OCI-LY3 (cell line): Measurements from ENCODE around the gene TRAPPC2L.

Experiments used
- H2AFZ ChIP-seq: fragments of 200-600, 300-600 bp; shearing (Covaris generic); 2 replicates; pipeline ENCODE4 v1.6.0; 2014; ENCODE audit warnings: antibody characterized with exemption, low read depth, low read length
- H3K27ac ChIP-seq: fragments of 200-600, 300-600 bp; sonication (generic); 2 replicates; pipeline ENCODE4 v1.5.1; 2014; ENCODE audit warnings: mild to moderate bottlenecking, low read length, moderate library complexity, mixed read lengths
- H3K27me3 ChIP-seq: fragments of 200-600, 300-600 bp; sonication (generic); 2 replicates; pipeline ENCODE4 v1.6.1; 2014; ENCODE audit warnings: low read depth, low read length, mixed read lengths
- H3K36me3 ChIP-seq: fragments of 200-600, 300-600 bp; sonication (generic); replicated peaks from 2 replicates; pipeline ENCODE3; 2014; ENCODE audit warnings: low read depth, low read length, mixed read lengths
- H3K4me1 ChIP-seq: fragments of 300-600, 200-600 bp; sonication (generic); 2 replicates; pipeline ENCODE4 v1.6.1; 2014; ENCODE audit warnings: low read length, mixed read lengths
- H3K4me2 ChIP-seq: fragments of 200-600, 300-600 bp; sonication (generic); 2 replicates; pipeline ENCODE4 v1.6.1; 2014; ENCODE audit warnings: low read length, mixed read lengths
- H3K4me3 ChIP-seq: fragments of 300-600, 200-600 bp; sonication (generic); 2 replicates; pipeline ENCODE4 v1.5.1; 2014; ENCODE audit warnings: antibody characterized with exemption, mild to moderate bottlenecking, low read length, moderate library complexity
- H3K79me2 ChIP-seq: fragments of 300-600, 200-600 bp; shearing (Covaris generic); 2 replicates; pipeline ENCODE4 v1.6.1; 2014; ENCODE audit warnings: mild to moderate bottlenecking, low read length, mixed read lengths
- H3K9ac ChIP-seq: fragments of 300-600, 200-600 bp; shearing (Covaris generic); 2 replicates; pipeline ENCODE4 v1.6.0; 2014; ENCODE audit warnings: mild to moderate bottlenecking, low read length, moderate library complexity
- H3K9me3 ChIP-seq: fragments of 200-600, 300-600 bp; shearing (Covaris generic); 2 replicates; pipeline ENCODE4 v1.6.1; 2014; ENCODE audit warnings: low read length, mixed read lengths; ENCODE audit not compliant: insufficient read depth
- H4K20me1 ChIP-seq: fragments of 200-600, 300-600 bp; sonication (generic); 2 replicates; pipeline ENCODE4 v1.6.1; 2016; ENCODE audit warnings: low read length, mixed read lengths; ENCODE audit not compliant: insufficient read depth
- EZH2phosphoT487 ChIP-seq: fragments of 200-600 bp; shearing (Covaris generic); IDR thresholded peaks from 2 replicates; pipeline ENCODE4 v1.6.1; 2018; ENCODE audit warnings: antibody characterized with exemption, mixed run types, low read depth
- TF ChIP-seq, protein P1 (sequence below): fragments of 200-600, 300-600 bp; sonication (generic); IDR thresholded peaks from 2 replicates; pipeline ENCODE4 v1.5.1; 2014; ENCODE audit warnings: antibody characterized with exemption, low read length, low read depth

Gene TRAPPC2L

DNA sequence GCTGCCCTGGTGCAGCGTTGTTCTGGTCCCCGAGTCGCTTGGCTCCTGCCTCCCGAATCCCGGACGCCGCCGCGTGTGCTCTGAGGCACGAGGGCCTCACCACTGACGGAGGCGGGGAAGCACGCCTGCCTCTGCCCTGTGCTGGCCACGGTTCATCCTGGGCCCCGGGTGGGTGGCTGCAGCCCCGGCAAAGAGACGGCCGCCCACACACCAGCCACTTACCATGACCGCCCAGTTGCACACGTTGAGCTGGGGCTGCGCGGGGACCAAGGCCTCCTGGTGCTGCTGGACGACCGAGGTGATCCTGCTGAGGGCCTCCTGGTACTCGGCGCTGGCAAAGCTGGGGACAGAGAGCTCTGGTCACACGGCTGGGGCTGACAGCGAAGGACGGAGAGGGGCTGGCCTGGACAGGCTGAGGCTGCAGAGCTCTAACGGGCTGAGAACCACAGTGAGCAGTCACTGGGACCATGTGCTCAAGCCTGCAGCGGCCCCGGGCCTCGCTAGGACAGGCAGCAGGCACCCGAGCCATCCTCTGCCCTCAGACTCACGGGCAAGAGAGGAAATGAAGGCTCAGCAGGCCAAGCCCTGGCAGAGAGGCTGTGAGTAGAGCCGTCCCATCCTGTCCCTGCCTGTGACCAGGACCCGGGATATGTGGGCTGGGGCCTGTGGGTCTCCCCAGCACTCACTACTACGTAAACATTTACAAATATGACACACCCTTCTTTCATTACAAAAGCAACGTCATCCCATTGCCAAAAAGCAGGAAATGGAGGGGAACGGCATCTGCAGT, 38.9 kb upstream of the TRAPPC2L start:
- no peaks in the 10 kb centered on the region for H4K20me1 ChIP-seq
- H2AFZ ChIP-seq = no peak overlapping the region
- H3K27me3 ChIP-seq = no peaks in the 10 kb centered on the region
- H3K27ac ChIP-seq = no peak overlapping the region
- no peaks in the 10 kb centered on the region for H3K4me1 ChIP-seq
- no peak overlapping the region for H3K9ac ChIP-seq
- TF ChIP-seq, protein P1, sequence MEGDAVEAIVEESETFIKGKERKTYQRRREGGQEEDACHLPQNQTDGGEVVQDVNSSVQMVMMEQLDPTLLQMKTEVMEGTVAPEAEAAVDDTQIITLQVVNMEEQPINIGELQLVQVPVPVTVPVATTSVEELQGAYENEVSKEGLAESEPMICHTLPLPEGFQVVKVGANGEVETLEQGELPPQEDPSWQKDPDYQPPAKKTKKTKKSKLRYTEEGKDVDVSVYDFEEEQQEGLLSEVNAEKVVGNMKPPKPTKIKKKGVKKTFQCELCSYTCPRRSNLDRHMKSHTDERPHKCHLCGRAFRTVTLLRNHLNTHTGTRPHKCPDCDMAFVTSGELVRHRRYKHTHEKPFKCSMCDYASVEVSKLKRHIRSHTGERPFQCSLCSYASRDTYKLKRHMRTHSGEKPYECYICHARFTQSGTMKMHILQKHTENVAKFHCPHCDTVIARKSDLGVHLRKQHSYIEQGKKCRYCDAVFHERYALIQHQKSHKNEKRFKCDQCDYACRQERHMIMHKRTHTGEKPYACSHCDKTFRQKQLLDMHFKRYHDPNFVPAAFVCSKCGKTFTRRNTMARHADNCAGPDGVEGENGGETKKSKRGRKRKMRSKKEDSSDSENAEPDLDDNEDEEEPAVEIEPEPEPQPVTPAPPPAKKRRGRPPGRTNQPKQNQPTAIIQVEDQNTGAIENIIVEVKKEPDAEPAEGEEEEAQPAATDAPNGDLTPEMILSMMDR = no peak
- TF ChIP-seq EZH2phosphoT487 = no peak
- H3K79me2 ChIP-seq = no peaks in the 10 kb centered on the region
- H3K4me2 ChIP-seq = no peak overlapping the region
- no peak overlapping the region for H3K4me3 ChIP-seq
- no peaks in the 10 kb centered on the region for H3K9me3 ChIP-seq
- H3K36me3 ChIP-seq = no peaks in the 10 kb centered on the region

DNA sequence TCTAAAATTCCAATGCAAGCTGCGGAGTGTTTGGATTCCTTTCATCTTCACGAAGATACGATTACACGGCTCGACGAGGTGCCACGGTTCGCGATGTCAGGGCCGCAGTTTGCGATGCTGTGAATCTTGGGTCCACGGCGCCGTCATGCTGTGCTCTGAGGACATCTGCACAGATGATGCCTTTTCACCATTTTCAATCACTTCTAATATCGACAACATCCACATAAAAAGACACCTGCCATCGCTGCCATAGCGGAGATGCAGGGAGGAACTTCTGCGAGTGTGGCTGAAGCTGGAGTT, 38.4 kb upstream of the TRAPPC2L start:
- Histone ChIP-seq H3K27me3 (no peaks in the 10 kb centered on the region), H3K4me1 (no peaks in the 10 kb centered on the region), H3K36me3 (no peaks in the 10 kb centered on the region), H3K4me3 (no peak overlapping the region), H3K4me2 (no peak overlapping the region), H3K79me2 (no peaks in the 10 kb centered on the region), H2AFZ (no peak overlapping the region), H4K20me1 (no peaks in the 10 kb centered on the region), H3K27ac (no peak overlapping the region), H3K9me3 (no peaks in the 10 kb centered on the region), H3K9ac (no peak overlapping the region)
- TF ChIP-seq, protein P1 = no peak
- TF ChIP-seq EZH2phosphoT487 = no peak

DNA sequence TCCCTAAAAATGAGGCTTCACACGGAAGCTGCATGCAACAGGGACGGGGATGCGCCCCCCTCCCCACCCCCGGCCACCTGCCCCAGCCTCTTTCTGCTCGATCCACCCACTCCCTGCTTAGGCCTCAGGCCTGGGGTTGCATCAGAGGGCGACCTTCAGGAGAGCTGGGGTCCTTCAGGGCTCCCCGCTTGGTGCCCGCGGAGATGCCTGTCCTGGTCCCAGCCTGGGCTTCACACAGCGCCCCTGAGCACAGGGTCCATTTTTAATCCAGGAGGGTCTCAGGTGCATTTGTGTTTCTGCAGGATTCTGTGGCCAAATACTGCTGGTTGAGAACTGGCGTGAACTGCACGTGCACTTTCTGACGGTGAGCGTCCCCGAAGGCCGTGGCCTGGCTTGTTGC, 37.8 kb upstream of the TRAPPC2L start:
- Histone ChIP-seq H3K36me3 (no peaks in the 10 kb centered on the region), H3K4me1 (no peaks in the 10 kb centered on the region), H3K27me3 (no peaks in the 10 kb centered on the region), H2AFZ (no peak overlapping the region), H3K79me2 (no peaks in the 10 kb centered on the region), H3K9me3 (no peaks in the 10 kb centered on the region), H3K27ac (no peak overlapping the region), H3K4me3 (no peak overlapping the region), H3K9ac (no peak overlapping the region), H4K20me1 (no peaks in the 10 kb centered on the region), H3K4me2 (no peak overlapping the region)
- TF ChIP-seq EZH2phosphoT487 = no peak
- TF ChIP-seq, protein P1 = no peak

DNA sequence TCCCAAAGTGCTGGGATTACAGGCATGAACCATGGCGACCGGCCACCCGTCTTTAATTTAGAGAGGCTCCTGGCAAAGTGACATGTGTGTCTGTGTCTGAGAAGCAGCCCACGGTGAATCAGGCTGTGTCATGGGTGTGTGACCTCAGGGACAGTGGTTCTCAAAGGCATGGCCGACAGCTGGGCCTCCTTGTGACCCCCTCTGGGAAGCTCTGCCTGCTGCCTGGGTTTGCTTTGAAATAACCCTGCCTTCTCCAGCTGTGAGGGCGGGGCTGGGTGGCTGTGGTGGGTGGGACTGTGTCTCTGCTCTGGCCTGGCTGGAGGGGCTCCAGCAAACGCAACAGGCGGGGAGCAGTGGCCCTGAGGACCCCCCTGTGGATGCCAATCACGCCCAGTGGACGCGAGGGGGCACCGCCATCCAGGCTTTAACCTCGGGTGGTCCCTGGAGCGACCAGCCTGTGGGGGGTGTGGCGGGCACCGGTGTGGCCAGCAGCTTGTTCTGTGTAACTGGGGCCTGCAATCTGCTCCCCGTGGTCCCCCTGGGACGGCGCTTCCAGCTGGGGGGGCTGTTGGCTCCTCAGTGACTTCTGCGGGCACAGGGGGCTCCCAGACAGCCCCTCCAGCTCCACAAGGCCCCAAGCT, 36.4 kb upstream of the TRAPPC2L start:
- Histone ChIP-seq H3K4me3 (no peak overlapping the region), H3K4me2 (no peak overlapping the region), H4K20me1 (no peaks in the 10 kb centered on the region), H3K9ac (no peak overlapping the region), H3K4me1 (no peaks in the 10 kb centered on the region), H3K36me3 (no peaks in the 10 kb centered on the region), H3K9me3 (no peaks in the 10 kb centered on the region), H3K27ac (no peak overlapping the region), H3K79me2 (no peaks in the 10 kb centered on the region), H2AFZ (no peak overlapping the region), H3K27me3 (no peaks in the 10 kb centered on the region)
- TF ChIP-seq EZH2phosphoT487 = no peak
- TF ChIP-seq, protein P1 = no peak
